ENCODE results near the gene ETV7.

ETV7 gene

DNA sequence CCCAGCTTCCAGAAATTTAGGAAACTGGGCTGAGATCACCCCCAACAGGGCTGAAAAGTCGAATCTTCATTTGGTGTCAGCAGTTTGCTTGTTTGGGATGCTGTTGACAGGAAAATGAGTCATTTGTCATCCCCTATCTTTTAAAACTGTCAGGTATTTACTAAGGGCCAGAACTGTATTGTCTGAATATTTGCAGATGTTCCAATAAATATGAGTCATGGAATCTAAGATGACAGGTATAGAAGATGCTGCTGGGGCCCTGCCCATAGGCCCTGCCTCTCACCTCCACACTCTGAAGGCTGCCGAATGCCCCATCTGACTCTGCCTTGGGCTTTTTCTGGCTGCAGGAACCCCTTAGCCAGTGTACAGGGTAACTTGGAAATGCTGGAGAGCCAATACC is 3.9 kb downstream of the ETV7 start:
- H3K27ac ChIP-seq (ENCODE audit: low read length): no peak overlapping the region
- peaks cover 42% of the 10 kb centered on the region for H3K27me3 ChIP-seq (ENCODE audit: insufficient read depth, low read length, poor library complexity)
- H3K36me3 ChIP-seq (ENCODE audit: insufficient read depth, low read length): no peaks in the 10 kb centered on the region
- peaks cover 16% of the 10 kb centered on the region for H3K4me1 ChIP-seq (ENCODE audit: insufficient read depth, low read length)
- DNase-seq (no peak), ATAC-seq (ENCODE audit: insufficient read depth, low read depth) (no peak)
- H2AFZ ChIP-seq (ENCODE audit: low read depth, low read length): no peak overlapping the region
- no peak overlapping the region for H3K4me3 ChIP-seq (ENCODE audit: low read depth in 1 of 2, low read length in 2 of 2)
- no peaks in the 10 kb centered on the region for H4K20me1 ChIP-seq (ENCODE audit: insufficient read depth, low read length)
- no peak overlapping the region for H3K9ac ChIP-seq (ENCODE audit: low read depth, low read length)
- no peaks in the 10 kb centered on the region for H3K9me3 ChIP-seq (ENCODE audit: insufficient read depth, low read length, severe bottlenecking)
- TF ChIP-seq, protein P1, sequence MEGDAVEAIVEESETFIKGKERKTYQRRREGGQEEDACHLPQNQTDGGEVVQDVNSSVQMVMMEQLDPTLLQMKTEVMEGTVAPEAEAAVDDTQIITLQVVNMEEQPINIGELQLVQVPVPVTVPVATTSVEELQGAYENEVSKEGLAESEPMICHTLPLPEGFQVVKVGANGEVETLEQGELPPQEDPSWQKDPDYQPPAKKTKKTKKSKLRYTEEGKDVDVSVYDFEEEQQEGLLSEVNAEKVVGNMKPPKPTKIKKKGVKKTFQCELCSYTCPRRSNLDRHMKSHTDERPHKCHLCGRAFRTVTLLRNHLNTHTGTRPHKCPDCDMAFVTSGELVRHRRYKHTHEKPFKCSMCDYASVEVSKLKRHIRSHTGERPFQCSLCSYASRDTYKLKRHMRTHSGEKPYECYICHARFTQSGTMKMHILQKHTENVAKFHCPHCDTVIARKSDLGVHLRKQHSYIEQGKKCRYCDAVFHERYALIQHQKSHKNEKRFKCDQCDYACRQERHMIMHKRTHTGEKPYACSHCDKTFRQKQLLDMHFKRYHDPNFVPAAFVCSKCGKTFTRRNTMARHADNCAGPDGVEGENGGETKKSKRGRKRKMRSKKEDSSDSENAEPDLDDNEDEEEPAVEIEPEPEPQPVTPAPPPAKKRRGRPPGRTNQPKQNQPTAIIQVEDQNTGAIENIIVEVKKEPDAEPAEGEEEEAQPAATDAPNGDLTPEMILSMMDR (IDR thresholded peaks at IDR 0.05; ENCODE audit: borderline replicate concordance, extremely low read depth, low read length, poor library complexity, severe bottlenecking): no peak
- TF ChIP-seq EZH2 (IDR thresholded peaks at IDR 0.05; ENCODE audit: borderline replicate concordance, low read depth, low read length, severe bottlenecking): no peak
- no peak overlapping the region for H3K4me2 ChIP-seq (ENCODE audit: insufficient read depth, low read length)
- H3K79me2 ChIP-seq (ENCODE audit: insufficient read depth, low read length): no peaks in the 10 kb centered on the region

DNA sequence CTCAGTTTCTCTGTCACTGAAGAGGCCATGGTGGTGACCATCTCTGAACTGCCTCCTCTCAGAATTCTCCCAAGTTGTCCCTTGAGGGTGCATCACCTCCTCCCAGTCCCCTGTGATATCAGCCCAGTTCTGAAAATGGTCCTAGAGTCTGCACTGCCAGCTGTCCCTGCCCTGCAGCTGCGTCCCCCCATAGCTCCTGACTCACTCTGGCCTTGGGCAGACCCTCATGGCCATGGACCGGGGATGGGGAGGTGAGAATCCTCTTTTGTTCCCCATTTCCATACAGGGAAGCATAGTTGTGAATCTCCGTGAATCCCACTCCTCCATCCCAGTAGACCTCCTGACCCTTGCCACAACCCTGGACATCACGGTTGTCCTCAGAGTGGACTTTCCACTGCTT is 4.5 kb downstream of the ETV7 start:
- H3K4me1 ChIP-seq (ENCODE audit: insufficient read depth, low read length): peaks cover 16% of the 10 kb centered on the region
- H3K27ac ChIP-seq (ENCODE audit: low read length): no peak overlapping the region
- no peaks in the 10 kb centered on the region for H3K9me3 ChIP-seq (ENCODE audit: insufficient read depth, low read length, severe bottlenecking)
- TF ChIP-seq, protein P1 (IDR thresholded peaks at IDR 0.05; ENCODE audit: borderline replicate concordance, extremely low read depth, low read length, poor library complexity, severe bottlenecking): no peak
- TF ChIP-seq EZH2 (IDR thresholded peaks at IDR 0.05; ENCODE audit: borderline replicate concordance, low read depth, low read length, severe bottlenecking): no peak
- peaks cover 42% of the 10 kb centered on the region for H3K27me3 ChIP-seq (ENCODE audit: insufficient read depth, low read length, poor library complexity)
- H3K4me3 ChIP-seq (ENCODE audit: low read depth in 1 of 2, low read length in 2 of 2): no peak overlapping the region
- H2AFZ ChIP-seq (ENCODE audit: low read depth, low read length): no peak overlapping the region
- DNase-seq (no peak), ATAC-seq (ENCODE audit: insufficient read depth, low read depth) (no peak)
- no peaks in the 10 kb centered on the region for H3K36me3 ChIP-seq (ENCODE audit: insufficient read depth, low read length)
- H3K9ac ChIP-seq (ENCODE audit: low read depth, low read length): no peak overlapping the region
- H3K79me2 ChIP-seq (ENCODE audit: insufficient read depth, low read length): no peaks in the 10 kb centered on the region
- H4K20me1 ChIP-seq (ENCODE audit: insufficient read depth, low read length): no peaks in the 10 kb centered on the region
- no peak overlapping the region for H3K4me2 ChIP-seq (ENCODE audit: insufficient read depth, low read length)

DNA sequence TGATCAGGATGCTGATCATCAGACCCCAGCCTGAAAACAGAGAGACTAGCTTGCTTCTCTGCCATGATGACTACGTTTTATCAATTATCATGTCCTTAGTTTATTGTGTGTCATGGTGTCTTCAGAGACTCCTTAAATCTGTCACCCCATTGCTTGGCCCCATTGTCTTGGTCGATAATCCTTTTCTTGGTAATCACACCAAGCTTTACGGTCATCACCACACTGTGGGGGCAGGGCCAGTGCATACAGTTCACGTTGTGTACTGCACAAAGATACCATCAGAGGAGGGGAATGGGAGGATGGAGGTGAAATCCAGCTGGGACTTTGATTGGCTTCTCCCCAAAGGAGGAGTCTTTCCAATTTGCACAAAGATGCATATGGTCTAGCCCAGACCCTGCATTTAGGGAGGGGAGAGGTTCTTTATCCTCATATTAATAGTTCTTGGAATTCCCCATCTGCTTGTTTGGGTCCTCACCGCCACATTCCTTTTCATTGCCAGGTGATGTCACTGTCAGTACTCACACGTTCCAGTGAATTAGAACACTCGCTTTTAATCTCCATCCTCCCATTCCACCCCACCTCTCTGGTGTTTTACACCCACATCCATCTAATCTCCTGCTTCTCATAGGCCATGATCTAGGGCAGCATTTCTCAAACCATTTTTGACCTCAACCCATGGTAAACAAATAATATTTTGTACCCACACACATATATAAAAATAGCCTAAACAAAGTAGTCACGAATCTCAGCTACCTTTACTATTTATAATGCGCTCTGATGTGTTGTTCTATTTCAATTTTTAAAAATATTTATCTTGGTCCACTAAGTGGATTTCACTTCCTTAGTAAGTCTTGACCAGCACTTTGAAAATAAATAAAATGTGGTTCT is 5.7 kb downstream of the ETV7 start:
- Histone ChIP-seq H3K4me1 (ENCODE audit: insufficient read depth, low read length) (peaks cover 7% of the 10 kb centered on the region), H3K27ac (ENCODE audit: low read length) (no peak overlapping the region), H3K4me2 (ENCODE audit: insufficient read depth, low read length) (no peak overlapping the region)

More for the DNA sequence above, 5.7 kb downstream of the ETV7 start:
- Histone ChIP-seq H3K79me2 (ENCODE audit: insufficient read depth, low read length) (no peaks in the 10 kb centered on the region), H3K36me3 (ENCODE audit: insufficient read depth, low read length) (no peaks in the 10 kb centered on the region), H2AFZ (ENCODE audit: low read depth, low read length) (no peak overlapping the region), H3K9ac (ENCODE audit: low read depth, low read length) (no peak overlapping the region), H3K4me3 (ENCODE audit: low read depth in 1 of 2, low read length in 2 of 2) (no peak overlapping the region), H3K9me3 (ENCODE audit: insufficient read depth, low read length, severe bottlenecking) (no peaks in the 10 kb centered on the region), H4K20me1 (ENCODE audit: insufficient read depth, low read length) (no peaks in the 10 kb centered on the region), H3K27me3 (ENCODE audit: insufficient read depth, low read length, poor library complexity) (peaks cover 37% of the 10 kb centered on the region)
- no peak for ATAC-seq (ENCODE audit: insufficient read depth, low read depth)
- TF ChIP-seq, protein P1 (IDR thresholded peaks at IDR 0.05; ENCODE audit: borderline replicate concordance, extremely low read depth, low read length, poor library complexity, severe bottlenecking): no peak
- DNase-seq: no peak

All from DND-41 (cell line).